ENCODE measurements around the gene RTN4RL2.

- TF ChIP-seq POLR2A (IDR thresholded peaks at IDR 0.05) (no peak), CTCF (IDR thresholded peaks at IDR 0.05) (no peak)
These were observed 6.4 kb downstream of the RTN4RL2 start for GRCh38 chr11:57466680-57467079.
